ENCODE results near the gene TACC3. TPM values are rescaled to one million over a fixed set of nuclear protein-coding genes. Genes with fewer than 3 reads are reported as not detected.

TACC3 gene
- polyA plus RNA-seq, 1 of the 3 experiments (the other 2 are of a cell fraction): 49.5 TPM

DNA sequence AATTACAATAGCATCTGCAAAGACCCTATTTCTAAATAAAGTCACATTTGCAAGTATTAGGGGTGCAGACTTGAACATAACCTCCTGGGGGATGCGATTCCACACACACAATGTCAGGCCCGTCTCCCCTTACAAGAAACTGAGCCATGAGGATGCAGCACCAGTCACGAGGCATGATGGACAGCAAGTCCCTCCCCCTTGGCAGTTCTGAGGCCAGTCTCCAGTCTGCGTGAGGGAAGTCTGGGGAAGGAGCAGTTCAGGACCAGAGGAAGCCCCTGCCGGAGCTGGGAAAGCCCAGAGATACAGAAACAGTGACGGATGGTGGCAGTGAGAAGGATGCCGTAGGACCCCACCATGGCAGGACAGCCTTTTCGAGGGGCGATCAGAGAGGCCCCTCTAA lies 46.6 kb upstream of the TACC3 start:
- H3K36me3 ChIP-seq (replicated peaks in 1 of 2; ENCODE audit: control insufficient read depth in 1 of 2, insufficient read depth in 2 of 2, low read length in 1 of 2): no peaks in the 10 kb centered on the region
- no peak overlapping the region for H3K4me3 ChIP-seq (ENCODE audit: low read depth in 2 of 2, low read length in 1 of 2)
- no peak overlapping the region for H3K4me2 ChIP-seq
- 70% methylated on average over 9 of the region's 9 CpGs for WGBS (ENCODE audit: low lambda C conversion rate)
- H3K27ac ChIP-seq (ENCODE audit: low read depth in 2 of 2, low read length in 1 of 2): no peak overlapping the region
- no peak overlapping the region for H2AFZ ChIP-seq (ENCODE audit: low read depth)
- CTCF ChIA-PET: no interaction called here
- no peaks in the 10 kb centered on the region for H3K79me2 ChIP-seq (ENCODE audit: insufficient read depth)
- H3K9me2 ChIP-seq: no peaks in the 10 kb centered on the region
- peak; percentile 38 for DNase-seq
- TF ChIP-seq NFIC (IDR thresholded peaks at IDR 0.05; ENCODE audit: borderline replicate concordance) (no peak), RXRA (IDR thresholded peaks at IDR 0.05; ENCODE audit: borderline replicate concordance, low read depth) (no peak), FOSL2 (IDR thresholded peaks at IDR 0.05; ENCODE audit: borderline replicate concordance, low read depth) (no peak), RAD21 (IDR thresholded peaks at IDR 0.05; ENCODE audit: low read length) (no peak), NRF1 (IDR thresholded peaks at IDR 0.05; ENCODE audit: low read depth, low read length) (no peak), MXI1 (IDR thresholded peaks at IDR 0.05; ENCODE audit: low read depth, low read length) (no peak), SIN3A (IDR thresholded peaks at IDR 0.05; ENCODE audit: borderline replicate concordance, low read depth, low read length) (no peak), TEAD4 (IDR thresholded peaks at IDR 0.05; ENCODE audit: borderline replicate concordance, insufficient read depth) (no peak), GABPA (IDR thresholded peaks at IDR 0.05; ENCODE audit: low read depth) (no peak)
- TF ChIP-seq, protein P1, sequence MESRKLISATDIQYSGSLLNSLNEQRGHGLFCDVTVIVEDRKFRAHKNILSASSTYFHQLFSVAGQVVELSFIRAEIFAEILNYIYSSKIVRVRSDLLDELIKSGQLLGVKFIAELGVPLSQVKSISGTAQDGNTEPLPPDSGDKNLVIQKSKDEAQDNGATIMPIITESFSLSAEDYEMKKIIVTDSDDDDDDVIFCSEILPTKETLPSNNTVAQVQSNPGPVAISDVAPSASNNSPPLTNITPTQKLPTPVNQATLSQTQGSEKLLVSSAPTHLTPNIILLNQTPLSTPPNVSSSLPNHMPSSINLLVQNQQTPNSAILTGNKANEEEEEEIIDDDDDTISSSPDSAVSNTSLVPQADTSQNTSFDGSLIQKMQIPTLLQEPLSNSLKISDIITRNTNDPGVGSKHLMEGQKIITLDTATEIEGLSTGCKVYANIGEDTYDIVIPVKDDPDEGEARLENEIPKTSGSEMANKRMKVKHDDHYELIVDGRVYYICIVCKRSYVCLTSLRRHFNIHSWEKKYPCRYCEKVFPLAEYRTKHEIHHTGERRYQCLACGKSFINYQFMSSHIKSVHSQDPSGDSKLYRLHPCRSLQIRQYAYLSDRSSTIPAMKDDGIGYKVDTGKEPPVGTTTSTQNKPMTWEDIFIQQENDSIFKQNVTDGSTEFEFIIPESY (IDR thresholded peaks at IDR 0.05; ENCODE audit: borderline replicate concordance, low read depth): no peak
- TF ChIP-seq, protein P2, sequence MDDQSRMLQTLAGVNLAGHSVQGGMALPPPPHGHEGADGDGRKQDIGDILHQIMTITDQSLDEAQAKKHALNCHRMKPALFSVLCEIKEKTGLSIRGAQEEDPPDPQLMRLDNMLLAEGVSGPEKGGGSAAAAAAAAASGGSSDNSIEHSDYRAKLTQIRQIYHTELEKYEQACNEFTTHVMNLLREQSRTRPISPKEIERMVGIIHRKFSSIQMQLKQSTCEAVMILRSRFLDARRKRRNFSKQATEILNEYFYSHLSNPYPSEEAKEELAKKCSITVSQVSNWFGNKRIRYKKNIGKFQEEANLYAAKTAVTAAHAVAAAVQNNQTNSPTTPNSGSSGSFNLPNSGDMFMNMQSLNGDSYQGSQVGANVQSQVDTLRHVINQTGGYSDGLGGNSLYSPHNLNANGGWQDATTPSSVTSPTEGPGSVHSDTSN (IDR thresholded peaks at IDR 0.05): no peak
- TF ChIP-seq, protein P3, sequence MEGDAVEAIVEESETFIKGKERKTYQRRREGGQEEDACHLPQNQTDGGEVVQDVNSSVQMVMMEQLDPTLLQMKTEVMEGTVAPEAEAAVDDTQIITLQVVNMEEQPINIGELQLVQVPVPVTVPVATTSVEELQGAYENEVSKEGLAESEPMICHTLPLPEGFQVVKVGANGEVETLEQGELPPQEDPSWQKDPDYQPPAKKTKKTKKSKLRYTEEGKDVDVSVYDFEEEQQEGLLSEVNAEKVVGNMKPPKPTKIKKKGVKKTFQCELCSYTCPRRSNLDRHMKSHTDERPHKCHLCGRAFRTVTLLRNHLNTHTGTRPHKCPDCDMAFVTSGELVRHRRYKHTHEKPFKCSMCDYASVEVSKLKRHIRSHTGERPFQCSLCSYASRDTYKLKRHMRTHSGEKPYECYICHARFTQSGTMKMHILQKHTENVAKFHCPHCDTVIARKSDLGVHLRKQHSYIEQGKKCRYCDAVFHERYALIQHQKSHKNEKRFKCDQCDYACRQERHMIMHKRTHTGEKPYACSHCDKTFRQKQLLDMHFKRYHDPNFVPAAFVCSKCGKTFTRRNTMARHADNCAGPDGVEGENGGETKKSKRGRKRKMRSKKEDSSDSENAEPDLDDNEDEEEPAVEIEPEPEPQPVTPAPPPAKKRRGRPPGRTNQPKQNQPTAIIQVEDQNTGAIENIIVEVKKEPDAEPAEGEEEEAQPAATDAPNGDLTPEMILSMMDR (IDR thresholded peaks at IDR 0.05): no peak
- TF ChIP-seq, protein P4, sequence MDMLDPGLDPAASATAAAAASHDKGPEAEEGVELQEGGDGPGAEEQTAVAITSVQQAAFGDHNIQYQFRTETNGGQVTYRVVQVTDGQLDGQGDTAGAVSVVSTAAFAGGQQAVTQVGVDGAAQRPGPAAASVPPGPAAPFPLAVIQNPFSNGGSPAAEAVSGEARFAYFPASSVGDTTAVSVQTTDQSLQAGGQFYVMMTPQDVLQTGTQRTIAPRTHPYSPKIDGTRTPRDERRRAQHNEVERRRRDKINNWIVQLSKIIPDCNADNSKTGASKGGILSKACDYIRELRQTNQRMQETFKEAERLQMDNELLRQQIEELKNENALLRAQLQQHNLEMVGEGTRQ (IDR thresholded peaks at IDR 0.05; ENCODE audit: borderline replicate concordance, low read depth, low read length): no peak
- TF ChIP-seq, protein P5, sequence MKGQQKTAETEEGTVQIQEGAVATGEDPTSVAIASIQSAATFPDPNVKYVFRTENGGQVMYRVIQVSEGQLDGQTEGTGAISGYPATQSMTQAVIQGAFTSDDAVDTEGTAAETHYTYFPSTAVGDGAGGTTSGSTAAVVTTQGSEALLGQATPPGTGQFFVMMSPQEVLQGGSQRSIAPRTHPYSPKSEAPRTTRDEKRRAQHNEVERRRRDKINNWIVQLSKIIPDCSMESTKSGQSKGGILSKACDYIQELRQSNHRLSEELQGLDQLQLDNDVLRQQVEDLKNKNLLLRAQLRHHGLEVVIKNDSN (IDR thresholded peaks at IDR 0.05; ENCODE audit: borderline replicate concordance, low read depth): no peak
- no peak overlapping the region for H3K9ac ChIP-seq
- H4K20me1 ChIP-seq (ENCODE audit: insufficient read depth): no peaks in the 10 kb centered on the region
- H3K27me3 ChIP-seq (ENCODE audit: insufficient read depth): no peaks in the 10 kb centered on the region
- POLR2A ChIA-PET: no interaction called here
- no peaks in the 10 kb centered on the region for H3F3A ChIP-seq (replicated peaks; ENCODE audit: insufficient read depth)
- peaks cover 0 to 2% of the 10 kb centered on the region in 2 experiments; a peak in 1 of 4 replicates for H3K4me1 ChIP-seq (ENCODE audit: control insufficient read depth in 1 of 2, insufficient read depth in 2 of 2, low read depth in 1 of 2, low read length in 1 of 2)
- H3K9me3 ChIP-seq: no peaks in the 10 kb centered on the region

Measured in SK-N-SH (cell line).